ENCODE data around the gene SNX10.

GRCh38 chr7:26390016-26390415 is 98.4 kb downstream of the SNX10 start:
- no peak for TF ChIP-seq CTCF (conservative IDR thresholded peaks at IDR 0.05; ENCODE audit: low read depth, low read length)
- no peak for TF ChIP-seq POLR2A (IDR thresholded peaks at IDR 0.05; ENCODE audit: low read depth, low read length)
- TF ChIP-seq BHLHE40 (IDR thresholded peaks at IDR 0.05; ENCODE audit: low read depth, low read length), result no peak
- TF ChIP-seq MAZ (IDR thresholded peaks at IDR 0.05; ENCODE audit: borderline replicate concordance, low read depth, low read length), result no peak
- no peak for TF ChIP-seq FOS (IDR thresholded peaks at IDR 0.05; ENCODE audit: low read depth, low read length)
- no peak for TF ChIP-seq RAD21 (IDR thresholded peaks at IDR 0.05; ENCODE audit: low read length)
- no peak for TF ChIP-seq MAFK (IDR thresholded peaks at IDR 0.05; ENCODE audit: low read depth, low read length)
- TF ChIP-seq CEBPB (IDR thresholded peaks at IDR 0.05; ENCODE audit: low read depth, low read length), result no peak
- TF ChIP-seq NFE2L2 (IDR thresholded peaks at IDR 0.05; ENCODE audit: low read depth, low read length), result no peak
- no peak for TF ChIP-seq RFX5 (IDR thresholded peaks at IDR 0.05; ENCODE audit: low read depth, low read length)
- no peak for TF ChIP-seq SMC3 (IDR thresholded peaks at IDR 0.05; ENCODE audit: low read depth, low read length)

All from IMR-90 (cell line).